DMS53 treated with DMSO at 0.1 percent for 48 hours (cell line): ENCODE data around the gene GLIS1.

Experiments used
- DNase-seq: peaks from one replicate; lab custom pipeline; 2025; ENCODE audit not compliant: unreplicated experiment; lab: John Stamatoyannopoulos, UW

Gene GLIS1

DNA sequence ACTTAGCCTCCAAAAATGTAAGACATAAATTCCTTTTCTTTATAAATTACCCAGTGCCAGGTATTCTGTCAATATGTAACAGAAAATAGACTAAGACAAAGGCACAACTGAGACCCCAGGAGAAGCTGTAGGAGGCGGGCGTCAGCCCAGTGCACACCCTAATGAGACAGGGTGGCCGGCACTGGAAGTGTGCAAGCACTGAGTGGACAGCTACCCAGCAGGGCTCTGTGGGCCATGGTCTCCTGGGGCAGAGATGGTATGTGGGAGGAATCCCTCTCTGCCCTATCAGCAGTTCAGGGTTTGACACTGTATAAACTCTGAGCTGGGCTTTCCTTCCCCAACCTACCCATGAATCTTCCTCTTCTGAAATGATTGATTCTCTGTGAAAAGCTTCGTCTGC lies 139.5 kb downstream of the GLIS1 start:
- DNase-seq: no peak

DNA sequence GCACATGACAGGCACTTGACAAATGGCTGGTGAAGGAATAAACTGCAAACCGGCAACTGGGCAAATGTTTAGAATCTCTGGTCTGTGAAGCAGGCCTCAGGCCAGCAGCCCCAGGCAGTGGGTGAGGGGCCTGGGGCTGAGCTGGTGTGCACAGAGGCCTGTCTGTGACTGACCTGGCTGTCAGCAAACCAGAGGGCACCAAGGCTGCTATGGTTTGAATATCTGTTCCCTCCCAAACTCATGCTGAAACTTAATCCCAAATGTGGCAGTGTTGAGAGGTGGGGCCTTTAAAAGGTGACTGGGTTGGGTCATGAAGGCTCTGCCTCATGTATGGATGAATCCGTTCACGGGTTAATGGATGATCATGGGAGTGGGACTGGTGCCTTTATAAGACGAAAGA lies 140.0 kb downstream of the GLIS1 start:
- DNase-seq: no peak

DNA sequence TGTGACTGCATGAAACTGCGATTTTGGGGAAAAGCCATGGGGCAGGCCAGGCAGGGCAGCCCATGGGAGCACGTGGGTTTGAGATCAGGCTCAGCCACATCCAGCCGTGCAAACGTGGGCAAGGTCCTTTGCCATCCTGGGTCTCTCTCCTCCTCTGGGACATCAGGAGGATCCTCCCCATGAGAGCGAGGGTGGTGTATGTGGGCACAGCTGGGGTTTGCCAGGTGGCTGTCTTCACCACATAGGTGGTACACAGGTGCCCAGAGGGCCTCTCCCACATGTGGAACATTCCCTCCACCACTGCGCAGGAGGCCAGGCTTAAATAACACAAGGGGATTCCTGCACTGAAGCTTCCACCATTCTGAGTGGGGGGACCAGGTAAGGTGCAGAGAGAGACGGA lies 143.1 kb downstream of the GLIS1 start:
- DNase-seq: no peak

DNA sequence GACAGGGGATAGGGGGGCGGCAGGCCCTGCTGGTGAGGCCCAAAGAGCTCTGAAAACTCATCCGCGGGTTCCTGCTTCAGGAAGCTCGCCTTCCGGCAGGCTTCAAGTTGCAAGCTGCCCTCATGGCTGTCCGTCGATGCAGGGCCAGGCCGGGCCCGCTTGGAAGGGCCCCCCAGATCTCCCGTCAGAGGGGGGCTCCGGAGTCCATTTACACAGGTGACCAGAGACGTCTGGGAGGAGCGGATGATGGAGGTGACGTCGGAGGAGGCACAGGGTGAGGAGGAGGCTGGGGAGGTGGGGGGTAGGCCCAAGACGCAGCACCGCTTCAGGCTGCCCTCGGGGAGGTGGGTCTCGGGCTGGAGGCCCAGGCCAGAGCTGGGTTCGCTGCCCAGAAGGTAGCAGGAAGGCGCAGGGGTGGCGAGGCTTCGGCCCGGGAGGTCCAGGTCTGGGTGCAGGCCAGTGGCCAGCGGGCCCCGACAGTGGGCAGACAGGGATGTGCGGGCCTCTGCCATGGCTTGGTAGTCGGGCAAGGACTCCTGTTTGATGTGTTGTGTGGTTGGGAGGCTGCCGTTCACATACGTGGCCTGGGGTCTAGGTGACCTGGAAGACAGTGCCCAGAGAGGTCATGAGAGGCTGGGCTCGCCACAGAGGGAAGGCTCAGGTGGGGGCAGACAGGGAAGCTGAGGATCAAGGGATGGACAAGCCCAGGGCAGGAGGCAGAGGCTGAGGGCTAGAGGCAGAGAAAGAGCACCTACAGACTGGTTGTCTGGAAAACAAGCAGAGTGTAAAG lies 144.4 kb downstream of the GLIS1 start:
- no peak for DNase-seq

DNA sequence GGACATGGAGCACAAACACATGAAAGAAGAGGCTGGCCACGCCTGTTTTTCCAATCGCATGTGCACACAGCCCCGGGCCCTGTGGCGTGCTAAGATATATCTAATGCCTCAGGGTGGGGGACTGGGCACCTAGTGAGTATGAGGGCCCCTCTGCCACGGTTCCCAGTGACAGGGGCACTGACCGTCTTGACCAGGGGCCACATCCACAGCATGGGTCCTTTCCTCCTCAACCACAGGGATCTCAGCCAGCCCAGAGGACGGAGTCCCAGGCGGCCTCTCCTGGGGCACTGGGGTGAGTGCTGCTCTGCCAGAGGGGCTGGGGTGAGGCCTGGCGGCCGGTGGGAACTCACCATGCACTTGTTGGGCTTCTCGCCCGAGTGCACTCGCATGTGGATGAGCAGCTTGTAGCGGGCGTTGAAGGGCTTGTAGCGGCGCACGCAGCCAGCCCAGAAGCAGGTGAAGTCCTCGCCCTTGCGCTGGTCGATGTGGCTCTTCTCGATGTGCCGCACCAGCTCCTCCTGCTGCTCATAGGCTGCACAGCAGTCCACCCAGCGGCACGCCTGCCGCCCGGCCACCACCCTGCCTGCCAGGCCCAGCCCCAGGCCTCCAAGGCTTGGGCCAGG lies 145.1 kb downstream of the GLIS1 start:
- DNase-seq: peak; percentile 41

DNA sequence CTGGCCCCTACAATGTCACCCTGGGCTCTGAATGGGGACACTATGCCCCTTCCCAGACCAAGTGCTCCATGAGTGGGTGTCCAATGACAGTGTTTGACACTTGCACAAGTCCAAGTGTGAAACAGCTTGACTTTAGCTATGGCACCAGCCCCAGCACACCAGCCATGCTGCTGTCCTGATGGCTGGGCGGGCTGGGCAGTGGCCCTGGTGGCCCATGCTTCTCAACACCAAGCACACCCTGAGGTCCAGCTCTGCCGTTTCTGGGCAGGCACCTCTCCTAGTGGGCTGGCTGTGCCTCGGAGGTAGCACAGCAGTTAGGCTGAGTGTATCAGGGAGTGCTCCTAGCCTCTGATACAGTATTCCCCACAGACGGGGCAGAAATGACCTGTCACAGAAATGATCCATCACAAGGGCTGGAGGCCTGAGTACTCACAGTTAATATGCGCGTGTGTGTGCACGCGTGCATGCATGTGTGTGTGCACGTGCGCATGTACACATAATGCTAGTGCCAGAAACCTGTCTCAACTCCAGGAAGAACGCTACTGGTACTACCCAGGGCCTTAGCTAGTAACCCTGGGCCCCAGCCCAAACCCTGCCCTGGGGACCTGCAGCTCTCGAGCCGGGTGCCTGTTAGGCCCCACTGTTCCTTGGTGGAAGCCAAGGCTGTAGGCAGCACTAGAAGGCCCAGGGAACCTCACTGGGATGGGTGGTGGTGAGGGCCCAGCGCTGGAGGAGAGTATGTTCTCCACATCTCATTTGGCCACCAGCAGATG lies 145.8 kb downstream of the GLIS1 start:
- DNase-seq: no peak

DNA sequence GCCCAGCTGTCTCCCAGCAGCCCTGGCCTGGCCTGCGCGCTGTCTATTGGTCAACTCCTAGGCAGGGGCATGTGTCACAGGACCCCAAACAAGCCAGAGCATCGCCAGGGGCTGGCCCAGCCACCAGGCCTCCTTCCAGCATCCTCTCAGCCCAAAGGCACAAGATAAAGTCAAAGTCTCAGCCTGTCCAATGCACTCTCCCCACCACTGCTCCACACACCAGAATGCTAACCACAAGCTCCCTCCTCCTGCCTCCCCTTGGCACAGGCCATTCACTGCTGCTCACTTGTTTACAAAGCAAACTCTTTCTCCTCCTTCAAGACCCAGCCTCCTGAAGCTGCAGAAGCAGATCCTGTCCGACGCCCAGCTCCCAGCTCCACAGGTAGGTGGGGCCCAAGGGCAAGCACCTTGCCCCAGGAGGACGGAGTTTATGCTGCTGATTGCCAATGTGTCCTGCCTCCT lies 146.4 kb downstream of the GLIS1 start:
- DNase-seq: no peak

DNA sequence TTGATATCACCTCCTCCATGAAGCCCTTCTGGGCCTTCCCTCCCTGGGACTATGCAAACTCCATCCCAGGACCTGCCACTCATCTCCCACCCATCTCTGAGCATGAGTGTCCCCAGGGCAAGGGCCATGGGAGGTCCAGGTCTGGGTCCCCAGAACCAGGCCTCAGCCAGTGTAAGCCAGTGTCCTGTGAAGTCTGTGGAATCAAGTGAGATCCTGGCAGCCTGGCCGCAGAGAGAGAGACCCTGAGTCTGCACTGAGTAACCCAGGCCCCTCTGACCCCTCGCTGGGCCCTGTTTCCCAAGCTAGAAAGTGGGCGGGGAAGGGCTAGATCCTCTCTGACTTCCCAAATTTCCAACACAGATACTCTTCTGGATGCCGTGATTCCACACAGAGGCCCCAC lies 147.0 kb downstream of the GLIS1 start:
- no peak for DNase-seq

DNA sequence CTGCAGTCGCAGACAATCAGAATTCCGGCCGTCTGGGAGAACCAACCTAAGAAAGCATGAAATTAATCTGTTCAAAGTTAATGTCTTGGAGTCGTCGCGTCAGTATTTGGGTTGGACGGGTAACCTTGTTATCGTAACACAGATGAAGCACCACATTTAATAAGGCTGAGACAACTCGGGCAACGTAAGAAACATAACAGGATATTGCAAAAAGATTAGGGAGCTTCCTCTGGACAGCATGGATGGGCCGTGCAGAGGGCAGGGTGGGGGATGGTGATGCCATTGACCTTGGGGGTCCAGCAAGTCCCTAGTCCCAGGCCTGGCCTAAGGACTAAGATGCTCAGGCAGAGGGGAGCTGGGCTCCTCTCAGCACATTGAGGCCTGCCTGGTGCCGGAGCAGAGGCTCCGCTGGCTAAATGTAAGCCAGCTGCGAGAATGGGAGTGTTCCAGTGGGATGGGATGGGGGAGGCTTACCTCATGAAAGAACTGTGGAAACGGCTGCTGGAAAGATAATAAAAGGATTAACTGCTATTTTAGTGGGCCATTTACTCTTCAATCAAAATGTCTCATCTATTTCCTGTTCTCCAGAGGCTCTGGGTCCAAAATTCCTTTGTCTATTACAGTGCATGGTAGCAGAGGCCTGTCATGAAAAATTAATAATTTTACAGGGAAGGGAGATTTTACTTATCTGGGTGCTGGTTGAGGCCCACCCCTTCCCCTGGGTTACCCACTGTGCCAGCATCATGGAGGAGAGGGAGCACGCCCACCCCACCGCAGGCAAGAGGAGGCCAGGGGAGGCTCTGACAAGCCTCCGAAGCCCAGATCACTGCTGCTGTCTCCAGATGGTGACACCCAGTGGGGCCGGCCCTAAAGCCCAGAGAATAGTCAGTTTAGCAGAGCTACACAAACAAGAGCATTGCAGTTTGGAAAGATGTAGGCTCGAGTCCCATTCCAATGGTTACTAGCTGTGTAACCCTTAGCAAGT lies 148.1 kb downstream of the GLIS1 start:
- DNase-seq: no peak

DNA sequence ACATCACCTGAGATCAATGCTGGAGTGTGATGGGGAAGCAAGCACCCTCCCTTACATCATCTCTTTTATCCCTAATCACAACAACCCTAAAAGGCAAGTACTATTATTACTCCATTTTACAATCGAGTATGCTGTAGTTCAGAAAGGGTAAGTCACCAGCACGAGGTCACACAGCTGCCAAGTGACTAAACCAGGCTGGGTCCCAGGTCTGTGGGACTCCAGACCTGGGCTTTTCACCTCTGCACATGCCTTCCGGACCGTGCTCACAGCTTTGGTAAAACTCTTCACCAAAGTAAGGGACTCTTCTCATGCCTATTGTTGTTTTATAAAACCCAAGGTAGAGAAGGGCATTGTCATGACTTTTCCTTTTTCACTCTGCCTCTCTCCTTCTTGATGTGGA lies 148.9 kb downstream of the GLIS1 start:
- no peak for DNase-seq

DNA sequence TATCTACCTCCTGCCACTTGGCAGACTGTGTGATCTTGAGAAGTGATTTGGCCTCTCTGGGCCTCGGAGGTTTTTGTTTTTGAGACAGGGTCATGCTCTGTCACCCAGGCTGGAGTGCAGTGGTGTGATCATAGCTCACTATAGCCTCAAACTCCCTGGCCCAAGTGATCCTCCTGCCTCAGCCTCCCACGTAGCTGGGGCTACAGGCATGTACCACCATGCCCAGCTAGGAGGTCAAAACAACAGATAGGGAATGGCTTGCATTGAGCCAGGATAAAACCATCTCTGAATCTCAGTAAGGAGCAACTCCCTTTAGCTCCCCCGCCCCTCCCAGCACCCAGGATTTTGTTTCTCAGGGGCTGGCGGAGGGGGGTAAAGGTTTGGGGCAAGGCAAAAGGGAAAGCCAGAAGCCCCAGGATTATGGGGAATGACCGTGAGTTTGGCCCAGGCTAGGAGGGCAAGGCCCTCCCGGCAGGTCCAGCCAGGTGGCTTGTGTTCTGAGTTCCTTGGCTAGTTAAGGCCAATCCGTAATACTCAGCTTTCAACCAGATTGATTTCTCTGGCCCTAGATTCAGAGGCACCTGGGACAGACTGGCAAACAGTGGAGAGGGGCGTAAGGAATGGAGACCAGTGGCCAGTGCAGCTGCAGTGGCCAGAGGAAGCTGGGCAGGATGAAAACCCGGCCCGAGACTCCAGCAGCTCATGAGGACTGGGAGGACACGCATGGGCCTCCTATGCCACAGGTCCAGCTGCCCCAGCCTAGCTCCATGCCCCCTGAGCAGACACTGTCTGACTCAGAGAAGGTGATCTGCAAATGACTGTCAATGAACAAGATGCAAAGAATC lies 149.7 kb downstream of the GLIS1 start:
- DNase-seq: no peak

DNA sequence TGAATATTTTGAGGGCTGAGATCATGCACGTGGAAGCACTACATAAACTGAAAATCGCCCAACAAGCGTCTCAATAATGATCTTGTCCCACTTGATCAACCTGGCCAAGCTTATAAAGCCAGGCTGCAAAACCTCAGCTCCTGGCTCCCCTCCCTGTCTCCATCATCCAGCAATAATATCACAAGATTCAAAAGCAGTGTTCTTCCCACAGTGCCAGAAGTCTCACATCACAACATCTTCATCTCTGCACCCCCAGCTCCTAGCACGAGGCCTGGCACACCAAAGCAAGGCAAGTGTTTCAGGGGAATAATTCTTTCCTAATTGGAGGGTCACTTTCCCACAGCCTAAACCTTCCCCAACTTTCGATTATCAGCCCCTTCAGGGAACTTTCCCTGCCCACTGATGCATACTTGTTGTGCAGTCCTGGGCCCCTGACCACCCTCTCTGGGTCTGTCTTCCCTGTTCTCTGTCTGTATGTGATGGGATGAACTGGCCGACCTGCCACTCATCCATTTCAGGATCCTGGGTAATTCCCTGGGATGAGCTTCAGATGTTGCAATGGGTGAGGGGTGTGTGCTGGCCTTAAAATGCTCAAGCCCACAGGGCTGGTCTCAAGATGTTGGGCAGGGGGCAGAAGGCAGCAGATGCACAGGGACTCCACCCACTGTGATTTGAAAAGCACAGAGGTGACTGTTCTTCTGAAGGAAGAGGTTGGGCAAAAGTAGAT lies 150.7 kb downstream of the GLIS1 start:
- no peak for DNase-seq

DNA sequence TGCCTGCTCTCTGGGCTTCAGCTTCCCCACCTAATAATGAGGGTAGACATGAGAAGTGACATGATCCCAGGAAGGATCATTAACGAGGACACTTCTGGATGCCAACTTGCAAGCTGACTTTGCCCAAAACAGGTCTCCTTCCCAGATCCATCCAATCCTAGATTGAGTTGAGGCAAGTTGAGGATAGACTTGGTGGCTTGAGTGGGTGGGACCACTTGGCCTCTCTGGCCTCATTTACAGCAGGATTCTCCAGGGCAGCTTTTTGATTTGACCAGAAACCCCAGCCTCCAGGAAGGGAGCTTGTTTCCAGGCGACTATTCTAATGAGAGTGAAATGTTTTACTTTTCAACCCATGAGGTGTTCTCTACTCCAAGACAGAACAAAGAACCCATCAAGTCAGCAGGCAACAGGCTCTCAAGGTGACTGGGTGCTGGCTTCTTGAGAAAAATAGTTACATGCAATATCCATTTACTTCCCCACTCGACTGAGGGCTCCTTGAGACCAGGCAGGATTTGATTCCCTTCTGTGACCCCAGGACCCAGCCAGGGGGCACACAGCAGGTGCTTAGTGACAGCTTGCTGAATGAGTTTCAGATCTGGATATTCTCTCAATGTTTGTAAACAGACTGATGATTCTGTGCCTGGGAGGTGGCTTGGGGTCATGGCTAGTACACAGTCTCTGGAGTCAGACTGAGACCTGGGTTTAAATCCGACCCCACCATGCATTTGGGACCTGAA lies 151.5 kb downstream of the GLIS1 start:
- no peak for DNase-seq

DNA sequence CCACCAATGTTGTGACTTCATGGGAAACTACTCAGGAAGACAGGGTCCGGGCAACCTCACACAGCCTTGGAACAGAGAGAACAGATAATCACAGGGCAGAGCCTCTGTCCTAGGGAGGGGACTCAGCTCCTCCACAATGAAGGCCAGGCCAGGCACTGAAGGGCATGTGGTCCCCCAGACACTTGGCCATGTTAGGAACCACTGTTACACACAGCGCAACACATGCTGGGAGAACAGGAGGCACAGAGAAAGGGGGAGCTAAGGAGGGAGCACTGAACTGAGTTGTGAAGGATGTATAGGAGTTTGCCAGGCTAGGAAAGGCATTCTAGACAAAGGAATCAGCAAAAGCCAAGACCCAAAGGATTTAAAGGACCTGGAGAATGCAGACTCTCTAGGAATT lies 152.2 kb downstream of the GLIS1 start:
- DNase-seq: no peak

DNA sequence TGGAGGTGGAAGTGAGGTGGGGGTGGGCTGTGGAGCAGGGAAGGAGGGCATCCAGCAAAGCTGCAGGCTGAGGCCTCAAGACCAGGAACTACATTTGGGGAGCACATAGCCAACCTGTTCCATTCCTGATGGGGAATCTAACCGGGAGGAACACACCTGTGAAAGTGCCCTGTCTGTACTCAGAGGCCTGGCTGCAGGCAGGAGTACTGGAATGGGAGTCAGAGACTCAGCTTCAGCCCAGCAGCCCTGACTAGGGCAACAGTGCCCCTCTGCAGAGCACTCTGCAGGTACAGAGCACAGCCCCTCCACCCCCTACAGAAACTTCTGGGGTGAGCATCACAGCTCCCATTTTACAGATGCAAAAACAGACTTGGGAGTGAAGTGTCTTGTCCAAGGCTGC lies 153.4 kb downstream of the GLIS1 start:
- DNase-seq: no peak

DNA sequence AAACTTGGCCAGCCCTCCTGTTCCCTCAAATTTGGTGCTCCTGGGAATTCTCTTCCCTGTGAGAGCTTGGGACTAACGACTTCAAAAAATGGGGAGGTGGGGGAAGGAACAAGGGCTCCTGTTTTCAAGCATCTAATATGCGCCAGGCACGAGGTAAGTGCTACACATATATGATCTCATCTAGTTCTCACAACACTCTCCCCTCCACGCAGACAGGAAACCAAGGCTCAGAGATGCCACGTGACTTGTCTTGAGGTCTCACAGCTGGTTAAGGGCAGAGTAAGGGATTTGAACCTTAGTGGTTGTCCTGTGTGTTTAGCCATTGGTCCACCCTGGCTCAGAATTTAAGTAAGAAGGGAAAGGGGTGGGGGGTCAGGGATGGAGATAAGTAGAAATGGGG lies 153.8 kb downstream of the GLIS1 start:
- DNase-seq: no peak

DNA sequence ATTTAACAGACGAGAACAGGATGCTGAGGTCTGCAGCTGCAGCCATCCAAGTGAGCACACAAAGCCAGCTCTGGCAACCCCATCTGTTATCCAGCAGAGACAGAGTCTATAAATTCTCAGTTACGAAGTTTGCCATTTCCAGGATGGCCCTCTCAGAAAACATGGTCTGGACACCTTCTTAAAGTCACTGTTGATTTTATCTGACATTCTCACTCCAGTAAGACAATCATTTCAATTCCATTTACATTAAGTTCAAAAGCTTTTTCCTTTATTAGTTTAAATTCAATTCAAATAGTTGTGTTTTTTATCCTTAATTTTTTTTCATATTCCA lies 154.2 kb downstream of the GLIS1 start:
- no peak for DNase-seq

DNA sequence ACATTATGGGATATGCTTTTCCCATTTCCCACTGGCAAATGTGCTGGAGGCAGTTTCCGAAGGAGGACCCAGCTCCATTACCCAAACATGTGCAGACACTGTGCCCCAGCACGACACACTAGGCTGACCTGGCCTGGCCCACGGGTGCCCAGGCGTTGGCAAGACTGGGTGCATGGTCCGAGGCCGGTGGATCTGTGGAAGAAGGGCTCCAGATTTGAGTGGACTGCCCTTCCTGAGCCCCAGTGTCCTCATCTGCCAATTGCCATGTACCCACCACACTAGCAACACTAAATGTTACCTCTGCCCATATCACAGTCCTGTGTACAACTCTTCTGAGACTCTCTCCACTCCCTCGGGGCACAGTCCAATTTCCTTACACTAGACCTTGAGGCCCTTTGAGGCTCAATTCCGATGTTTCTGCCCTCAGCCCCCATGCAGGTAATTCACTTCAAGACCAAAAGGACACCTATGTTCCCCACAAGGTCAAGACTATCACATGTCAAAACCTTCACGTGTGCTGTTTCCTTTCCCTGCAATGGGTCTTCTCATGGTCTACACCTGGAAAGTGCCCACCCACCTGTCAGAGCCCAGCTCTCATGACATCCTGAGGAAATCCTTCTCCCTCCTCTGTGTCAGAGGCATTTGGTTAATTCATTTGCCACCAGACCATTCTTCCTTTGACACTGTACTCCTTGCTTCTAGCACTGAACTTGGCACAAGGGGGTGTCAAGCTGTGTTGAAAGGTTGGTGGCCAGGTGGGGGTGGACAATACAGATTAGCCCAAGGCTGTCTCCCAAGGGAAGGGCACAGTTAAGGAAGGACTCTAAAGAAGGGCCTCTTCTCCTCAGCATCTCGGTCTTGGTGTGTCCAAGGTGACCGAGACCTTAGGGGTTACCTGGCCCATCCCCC lies 154.8 kb downstream of the GLIS1 start:
- DNase-seq: no peak
